ENCODE data around the gene HOMER2.
"Not testable (repeated sequence)": the region's sequence is repeated elsewhere in the genome, so short reads cannot be mapped to it uniquely, and the experiment has no call there.

The HOMER2 gene

GRCh38 chr15:82830427-82831173 lies 121.9 kb downstream of the HOMER2 start:
- DNase-seq: no peak

GRCh38 chr15:82829234-82829633 lies 123.3 kb downstream of the HOMER2 start:
- no peak for DNase-seq

GRCh38 chr15:82828075-82828474 lies 124.4 kb downstream of the HOMER2 start:
- no peak for DNase-seq

- no peak for DNase-seq
Measured at GRCh38 chr15:82823049-82823448, 129.5 kb downstream of the HOMER2 start.

GRCh38 chr15:82821851-82822250 lies 130.7 kb downstream of the HOMER2 start:
- not testable (repeated sequence) for DNase-seq

- DNase-seq: not testable (repeated sequence)
Measured at GRCh38 chr15:82821396-82821795, 131.1 kb downstream of the HOMER2 start.

- no peak for DNase-seq
Measured at GRCh38 chr15:82820128-82820527, 132.4 kb downstream of the HOMER2 start.

- DNase-seq: no peak
Measured at GRCh38 chr15:82812994-82813393, 139.5 kb downstream of the HOMER2 start.

- DNase-seq: peak; percentile 13
Measured at GRCh38 chr15:82810890-82811426, 141.6 kb downstream of the HOMER2 start.

GRCh38 chr15:82810061-82810889 lies 142.2 kb downstream of the HOMER2 start:
- peak; percentile 13 for DNase-seq

- DNase-seq: peak; percentile 92
Measured at GRCh38 chr15:82809308-82810060, 143.0 kb downstream of the HOMER2 start, which contains the start of gene WHAMM. WHAMM (plus strand) TSS chr15:82809628; CDS start chr15:82809727, 99 bp downstream.

GRCh38 chr15:82808634-82809041 lies 143.9 kb downstream of the HOMER2 start:
- DNase-seq: no peak

- no peak for DNase-seq
Measured at GRCh38 chr15:82807920-82808633, 144.4 kb downstream of the HOMER2 start.

GRCh38 chr15:82805994-82806406 lies 146.5 kb downstream of the HOMER2 start, which contains the start of gene FSD2:
FSD2 (minus strand) TSS chr15:82806069; CDS start chr15:82787390, 18,679 bp downstream.
- no peak for DNase-seq

- DNase-seq: no peak
Measured at GRCh38 chr15:82804575-82804949, 148.0 kb downstream of the HOMER2 start.

- no peak for DNase-seq
Measured at GRCh38 chr15:82803793-82804574, 148.5 kb downstream of the HOMER2 start.

GRCh38 chr15:82802497-82802896 lies 150.0 kb downstream of the HOMER2 start:
- DNase-seq: no peak

GRCh38 chr15:82799183-82799841 lies 153.2 kb downstream of the HOMER2 start:
- no peak for DNase-seq
